Endothelial cell of umbilical vein (primary cell): ENCODE data around the gene ZC3HAV1L. TPM values are rescaled to one million over a fixed set of nuclear protein-coding genes. Genes with fewer than 3 reads are reported as not detected.
"Not testable (repeated sequence)": the region's sequence is repeated elsewhere in the genome, so short reads cannot be mapped to it uniquely, and the experiment has no call there.

Source experiments
- BruUV-seq: library from RNA; stranded (reverse); fragments of 400-500 nt; replicated peaks from 2 replicates; lab custom pipeline; 2021; lab: Mats Ljungman, UMichigan
- CTCF ChIA-PET: fragments of 300-600, 350-600 bp; sonication (Branson Sonifier 250); formaldehyde crosslinking; loops from one replicate; lab custom pipeline; 2021; ENCODE audit warnings: antibody characterized with exemption, inconsistent platforms; lab: Charles Lee
- POLR2A ChIA-PET: fragments of 300-600, 350-600 bp; sonication (Branson Sonifier 250); formaldehyde crosslinking; loops from one replicate; lab custom pipeline; 2021; ENCODE audit warnings: antibody characterized with exemption, inconsistent platforms; lab: Charles Lee
- DNase-seq: peaks from one replicate; pipeline ENCODE4 v3.0.0-alpha.2; 2011; ENCODE audit warnings: low read depth, low spot score
- FAIRE-seq: peaks from 2 replicates; lab custom pipeline; 2011; peaks lifted over from hg19 to GRCh38; lab: Jason Lieb, UNC
- H2AFZ ChIP-seq: 2 replicates; pipeline ENCODE4 v1.6.0; 2012; ENCODE audit warnings: low read depth, low read length, control low read depth, inconsistent platforms
- H3K27ac ChIP-seq: 2 replicates; pipeline ENCODE4 v1.5.1; 2011; ENCODE audit warnings: low read depth, mild to moderate bottlenecking, control low read depth, low read length, moderate library complexity; ENCODE audit not compliant: insufficient read depth
- H3K27me3 ChIP-seq, 2 experiments: 2 replicates each; pipeline versions ENCODE4 v1.6.0 to v1.6.1; 2011; ENCODE audit warnings: low read length in 2 of 2, mixed read lengths in 1 of 2; ENCODE audit not compliant: control insufficient read depth in 2 of 2, insufficient read depth in 2 of 2
- H3K36me3 ChIP-seq, 2 experiments: 2 replicates in 1 of 2; 3 replicates in 1 of 2; pipeline ENCODE4 v1.5.1; 2011; ENCODE audit warnings: low read length in 2 of 2, mild to moderate bottlenecking in 1 of 2, moderate library complexity in 1 of 2; ENCODE audit not compliant: control insufficient read depth in 2 of 2, insufficient read depth in 2 of 2; ENCODE audit errors: extremely low read depth in 1 of 2
- H3K4me1 ChIP-seq: 3 replicates; pipeline ENCODE4 v1.5.1; 2011; ENCODE audit warnings: mild to moderate bottlenecking, low read length; ENCODE audit not compliant: control insufficient read depth, insufficient read depth; ENCODE audit errors: extremely low read depth
- H3K4me2 ChIP-seq: 2 replicates; pipeline ENCODE4 v1.6.1; 2011; ENCODE audit warnings: low read length, control low read depth, mixed read lengths; ENCODE audit not compliant: insufficient read depth
- H3K4me3 ChIP-seq, 3 experiments: fragments of 200-600 bp in 1 of 3; sonication (generic), shearing (Covaris generic) in 1 of 3; replicated peaks in 1 of 3; 2 replicates each; pipeline ENCODE4 v1.5.1; 2011 to 2016; ENCODE audit warnings: control low read depth in 3 of 3, low read length in 3 of 3, mild to moderate bottlenecking in 2 of 3, inconsistent platforms in 1 of 3, low read depth in 1 of 3, moderate library complexity in 1 of 3; ENCODE audit not compliant: insufficient read depth in 1 of 3
- H3K79me2 ChIP-seq: 2 replicates; pipeline ENCODE4 v1.6.0; 2012; ENCODE audit warnings: low read length, inconsistent platforms; ENCODE audit not compliant: control insufficient read depth, insufficient read depth
- H3K9ac ChIP-seq: replicated peaks from 2 replicates; pipeline ENCODE3; 2011; ENCODE audit warnings: low read length, control low read depth; ENCODE audit not compliant: insufficient read depth; ENCODE audit errors: extremely low read depth
- H3K9me1 ChIP-seq: replicated peaks from 3 replicates; pipeline ENCODE4 v1.6.0; 2011; ENCODE audit warnings: mild to moderate bottlenecking, low read length; ENCODE audit not compliant: control insufficient read depth, insufficient read depth; ENCODE audit errors: extremely low read depth
- H3K9me3 ChIP-seq: replicated peaks from 2 replicates; pipeline ENCODE4 v1.5.1; 2012; ENCODE audit warnings: low read length, inconsistent platforms; ENCODE audit not compliant: control insufficient read depth, insufficient read depth
- H4K20me1 ChIP-seq: replicated peaks from 2 replicates; pipeline ENCODE3; 2011; ENCODE audit warnings: mild to moderate bottlenecking, low read length; ENCODE audit not compliant: control insufficient read depth, insufficient read depth; ENCODE audit errors: extremely low read depth
- CTCF ChIP-seq, 2 donors: IDR thresholded peaks; 1 replicate in 1 of 2; 2 replicates in 1 of 2; pipeline ENCODE4 v1.5.1; 2011; ENCODE audit warnings: low read length in 2 of 2, mild to moderate bottlenecking in 2 of 2, moderate library complexity in 2 of 2, control low read depth in 1 of 2, inconsistent platforms in 1 of 2, low read depth in 1 of 2; ENCODE audit not compliant: insufficient read depth in 1 of 2; ENCODE audit errors: extremely low read depth in 1 of 2
- FOS ChIP-seq: IDR thresholded peaks from 2 replicates; pipeline ENCODE4 v1.6.1; 2011; ENCODE audit warnings: mild to moderate bottlenecking, low read length, moderate library complexity, borderline replicate concordance; ENCODE audit not compliant: insufficient read depth
- POLR2AphosphoS5 ChIP-seq: IDR thresholded peaks from 2 replicates; pipeline ENCODE4 v1.6.1; 2012; ENCODE audit warnings: low read depth, mild to moderate bottlenecking, control low read depth, low read length, moderate library complexity; ENCODE audit not compliant: insufficient read depth
- dilution Hi-C: fragments of 300-500 bp; cut with MboI; formaldehyde crosslinking; loops from one replicate; pipeline ENCODE4 v1.15.0; 2019; ENCODE audit warnings: low sequenced_read_pairs; ENCODE audit not compliant: extremely low pct_ligation_motif_present
- intact Hi-C: fragments of 100-400 bp; cut with micrococcal nuclease; formaldehyde crosslinking; loops from one replicate; pipeline ENCODE4 v1.10.0; 2022
- polyA plus RNA-seq, 4 experiments: library from polyadenylated mRNA; depleted of rRNA in 3 of 4; stranded (reverse) in 3 of 4; unstranded in 1 of 4; fragments of >200 nt; gene quantifications; 2 replicates each; pipeline versions ENCODE4 v1.2.1 to v1.2.3, GENCODE V29; 2011 to 2012; ENCODE audit warnings: missing spikeins in 1 of 4
- total RNA-seq: library from RNA; stranded (reverse); gene quantifications from 2 replicates; pipeline ENCODE4 v1.2.3, GENCODE V29; 2021

The ZC3HAV1L gene
- total and polyA plus RNA-seq, 2 donors (not counting 3 experiments of a cell fraction or from before 2014, with no cell fraction given), result 15.9 to 25.7 TPM

- Histone ChIP-seq H2AFZ (no peak overlapping the region), H4K20me1 (no peaks in the 10 kb centered on the region), H3K27me3 (no peaks in the 10 kb centered on the region), H3K27ac (no peak overlapping the region), H3K9me3 (no peaks in the 10 kb centered on the region), H3K4me2 (no peak overlapping the region), H3K79me2 (no peaks in the 10 kb centered on the region), H3K36me3 (peaks cover 14 to 19% of the 10 kb centered on the region in 2 experiments), H3K4me1 (peaks cover 7% of the 10 kb centered on the region), H3K9me1 (no peaks in the 10 kb centered on the region), H3K4me3 (no peak overlapping the region), H3K9ac (no peak overlapping the region)
- intact Hi-C loops (no loop called here), dilution Hi-C loops (no loop called here)
- ChIA-PET CTCF (interaction anchor here (1.1 kb wide), 1 partner anchor 192 kb away, joined by 5 read pairs; no protein-coding TSS in a partner anchor), POLR2A (no interaction called here)
- DNase-seq, result no peak
- no peak for FAIRE-seq
- TF ChIP-seq CTCF (IDR thresholded peaks at IDR 0.05; ENCODE audit: extremely low read depth in 1 of 2, insufficient read depth in 1 of 2, low read depth in 1 of 2, low read length in 2 of 2) (no peak), POLR2AphosphoS5 (no peak), FOS (peak; percentile 14)
- no TSS peak for BruUV-seq
These were observed 42.6 kb upstream of the ZC3HAV1L start for GRCh38 chr7:139078399-139078798.

- H3K9me3 ChIP-seq, FAIRE-seq, H4K20me1 ChIP-seq, H3K27ac ChIP-seq, H2AFZ ChIP-seq, H3K79me2 ChIP-seq, intact Hi-C loops, H3K4me2 ChIP-seq, H3K9me1 ChIP-seq, DNase-seq, POLR2A ChIA-PET, BruUV-seq, H3K27me3 ChIP-seq, dilution Hi-C loops, H3K4me1 ChIP-seq, H3K9ac ChIP-seq, H3K4me3 ChIP-seq: not testable (repeated sequence)
- peaks cover 13 to 19% of the 10 kb centered on the region in 2 experiments for H3K36me3 ChIP-seq
- CTCF ChIA-PET, result interaction anchor here (3.5 kb wide), 1 partner anchor 58 kb away, joined by 111 read pairs; no protein-coding TSS in a partner anchor
These were observed 41.9 kb upstream of the ZC3HAV1L start for GRCh38 chr7:139077706-139078105.
